Measurements from ENCODE around the gene KRTAP10-2. TPM values are rescaled to one million over a fixed set of nuclear protein-coding genes. Genes with fewer than 3 reads are reported as not detected.

KRTAP10-2 gene
- total RNA-seq, 2 experiments from 2014 or later = not detected

Other genes with a start within 250 kb of the KRTAP10-2 start
- 10 to 100 TPM; 14.0 to 14.8 TPM for gene CFAP410, start 212.1 kb downstream of the KRTAP10-2 start, total RNA-seq
- gene TRPM2, start 197.9 kb downstream of the KRTAP10-2 start, total RNA-seq = 1 to 10 TPM; 2.9 to 3.7 TPM
- gene LRRC3, start 96.0 kb downstream of the KRTAP10-2 start, total RNA-seq = 1 to 10 TPM; 1.8 to 1.9 TPM
- gene KRTAP10-1, start 11.3 kb downstream of the KRTAP10-2 start, total RNA-seq = not detected
- not detected for gene KRTAP10-3, start 7.3 kb upstream of the KRTAP10-2 start, total RNA-seq
- not detected for gene KRTAP10-4, start 22.2 kb upstream of the KRTAP10-2 start, total RNA-seq
- gene KRTAP10-5, start 29.1 kb upstream of the KRTAP10-2 start, total RNA-seq = not detected
- gene KRTAP10-6, start 41.0 kb upstream of the KRTAP10-2 start, total RNA-seq = not detected
- gene KRTAP10-7, start 49.1 kb upstream of the KRTAP10-2 start, total RNA-seq = not detected
- gene KRTAP10-8, start 60.6 kb upstream of the KRTAP10-2 start, total RNA-seq = not detected
- not detected for gene KRTAP10-9, start 75.6 kb upstream of the KRTAP10-2 start, total RNA-seq
- not detected for gene KRTAP10-10, start 85.9 kb upstream of the KRTAP10-2 start, total RNA-seq
- gene KRTAP10-11, start 94.9 kb upstream of the KRTAP10-2 start, total RNA-seq = not detected
- not detected for gene KRTAP12-4, start 103.2 kb upstream of the KRTAP10-2 start, total RNA-seq
- gene KRTAP12-3, start 106.4 kb upstream of the KRTAP10-2 start, total RNA-seq = not detected
- gene KRTAP12-2, start 115.4 kb upstream of the KRTAP10-2 start, total RNA-seq = not detected
- gene KRTAP12-1, start 130.7 kb upstream of the KRTAP10-2 start, total RNA-seq = not detected
- not detected for gene KRTAP10-12, start 145.7 kb upstream of the KRTAP10-2 start, total RNA-seq
- not detected for gene TSPEAR, start 160.1 kb upstream of the KRTAP10-2 start, total RNA-seq

Measured in activated naive CD8-positive, alpha-beta T cell treated with anti-CD3 and anti-CD28 coated beads for 36 hours (primary cell).